HG03575 (cell line): Measurements from ENCODE around the gene DYNC1LI2.
"Not testable (repeated sequence)": the region's sequence is repeated elsewhere in the genome, so short reads cannot be mapped to it uniquely, and the experiment has no call there.

Source experiments
- ATAC-seq: cut with Tn5 transposase; IDR thresholded peaks from one replicate; pipeline ENCODE4 v1.9.1; 2021; ENCODE audit not compliant: unreplicated experiment, insufficient number of reproducible peaks, low FRiP score; ENCODE audit errors: extremely low read depth

Gene DYNC1LI2

GRCh38 chr16:66751303-66751991 is at the start of gene DYNC1LI2:
DYNC1LI2 (minus strand) TSS chr16:66751609; CDS start chr16:66751591, 18 bp downstream.
- no peak for ATAC-seq

- no peak for ATAC-seq
These were observed 49.4 kb upstream of the DYNC1LI2 start for GRCh38 chr16:66800856-66801255.

DNA sequence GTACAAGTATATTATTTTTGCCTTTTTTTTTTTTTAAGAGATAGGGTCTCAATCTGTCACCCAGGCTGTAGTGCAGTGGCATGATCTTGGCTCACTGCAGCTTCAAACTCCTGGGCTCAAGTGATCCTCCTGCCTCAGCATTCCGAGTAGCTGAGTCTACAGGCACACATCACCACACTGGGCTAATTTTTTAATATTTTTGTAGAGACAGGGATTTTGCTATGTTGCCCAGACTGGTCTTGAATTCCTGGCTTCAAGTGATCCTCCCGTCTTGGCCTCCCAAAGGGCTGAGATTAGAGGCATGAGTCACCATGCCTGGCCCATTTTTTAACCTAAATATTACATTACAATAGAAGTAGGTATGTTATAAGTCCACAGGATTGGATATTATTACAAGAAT is 46.8 kb upstream of the DYNC1LI2 start:
- ATAC-seq: no peak

- ATAC-seq: not testable (repeated sequence)
These were observed 42.6 kb upstream of the DYNC1LI2 start for GRCh38 chr16:66793984-66794383.

DNA sequence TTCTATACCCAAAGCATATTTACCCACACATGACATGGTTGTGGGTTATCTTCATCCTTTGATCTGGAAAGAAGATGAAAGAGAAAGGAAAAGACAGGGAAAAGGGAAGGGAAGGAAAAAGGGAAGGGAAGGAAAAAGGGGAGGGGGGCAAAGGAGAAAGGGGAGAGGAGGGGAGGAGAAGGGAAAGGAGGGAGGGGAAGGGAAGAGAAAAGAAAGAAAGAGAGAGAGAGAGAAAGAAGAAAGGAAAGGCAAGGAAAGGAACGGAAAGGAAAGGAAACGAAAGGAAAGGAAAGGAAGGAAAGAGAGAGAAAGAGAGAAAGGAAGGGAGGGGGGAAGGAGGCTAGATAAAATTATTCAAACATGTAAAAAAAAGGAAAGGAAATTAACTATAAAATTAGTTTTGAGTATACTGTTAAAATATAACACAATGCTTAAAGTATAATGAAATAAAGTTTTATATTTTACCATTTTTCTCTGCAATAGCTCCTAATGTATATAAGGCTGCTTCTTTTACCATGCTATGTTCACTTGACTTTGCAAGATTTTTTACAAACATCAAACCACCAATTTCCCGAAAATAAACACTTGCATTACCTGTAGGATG is 38.8 kb upstream of the DYNC1LI2 start:
- no peak for ATAC-seq

- ATAC-seq: no peak
These were observed 36.0 kb upstream of the DYNC1LI2 start for GRCh38 chr16:66787427-66787826.

- ATAC-seq: no peak
These were observed 35.1 kb upstream of the DYNC1LI2 start for GRCh38 chr16:66786551-66786950.

DNA sequence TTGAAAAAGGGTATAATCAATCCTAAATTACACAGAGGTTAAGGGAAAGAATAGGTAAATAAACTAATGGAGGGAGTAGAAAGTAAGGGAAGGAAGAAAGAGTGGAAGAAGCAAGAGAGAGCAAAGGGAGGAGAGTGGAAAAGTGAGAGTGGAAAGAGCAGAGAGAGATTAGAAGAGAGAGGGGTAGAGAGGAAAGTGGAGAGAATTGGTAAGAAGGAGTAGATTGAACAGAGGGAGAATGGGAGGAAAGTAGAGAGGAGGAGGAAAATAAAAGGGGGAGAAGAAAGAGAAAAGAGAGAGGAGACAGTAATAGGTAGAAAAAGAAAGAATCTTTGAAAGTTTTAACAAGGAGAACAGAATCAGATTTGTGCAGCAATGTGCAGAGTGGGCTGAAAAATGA is 25.0 kb upstream of the DYNC1LI2 start:
- no peak for ATAC-seq

DNA sequence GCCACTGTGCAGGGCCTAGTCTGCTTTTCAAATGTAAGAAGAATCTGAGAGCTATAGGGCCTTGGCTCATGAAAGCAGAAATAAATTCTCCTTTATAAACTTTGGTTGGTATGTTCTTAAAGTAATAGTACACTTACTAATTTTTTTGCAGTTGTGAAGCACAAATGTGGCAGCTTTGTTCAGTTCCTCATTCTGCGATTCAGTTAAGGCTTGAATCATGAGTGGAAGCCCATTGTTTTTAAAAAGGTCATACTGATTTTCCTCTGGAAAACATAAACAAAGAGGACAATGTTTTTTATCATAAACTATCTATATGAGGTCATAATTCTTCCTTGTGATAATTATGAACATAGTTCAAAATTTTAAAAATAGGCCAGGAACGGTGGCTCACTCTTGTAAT is 23.6 kb upstream of the DYNC1LI2 start:
- ATAC-seq: no peak

DNA sequence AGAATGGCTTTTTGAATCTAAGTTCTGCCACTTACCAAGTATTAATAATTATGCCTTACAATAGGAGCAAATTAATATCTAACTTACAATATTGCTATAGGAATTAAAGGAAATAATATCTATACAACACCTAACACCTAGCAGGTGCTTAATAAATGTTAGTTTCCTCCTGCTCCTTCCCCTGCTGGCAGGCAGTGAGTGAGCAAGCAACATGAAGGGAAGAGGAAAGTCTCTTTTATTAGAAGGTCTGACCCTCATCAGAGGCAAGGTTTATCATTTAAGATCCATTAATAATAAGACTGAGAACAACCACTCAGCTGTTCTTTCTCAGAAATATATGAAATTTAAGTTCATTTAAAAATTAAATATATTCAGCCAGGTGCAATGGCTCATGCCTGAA is 6.7 kb upstream of the DYNC1LI2 start:
- no peak for ATAC-seq

DNA sequence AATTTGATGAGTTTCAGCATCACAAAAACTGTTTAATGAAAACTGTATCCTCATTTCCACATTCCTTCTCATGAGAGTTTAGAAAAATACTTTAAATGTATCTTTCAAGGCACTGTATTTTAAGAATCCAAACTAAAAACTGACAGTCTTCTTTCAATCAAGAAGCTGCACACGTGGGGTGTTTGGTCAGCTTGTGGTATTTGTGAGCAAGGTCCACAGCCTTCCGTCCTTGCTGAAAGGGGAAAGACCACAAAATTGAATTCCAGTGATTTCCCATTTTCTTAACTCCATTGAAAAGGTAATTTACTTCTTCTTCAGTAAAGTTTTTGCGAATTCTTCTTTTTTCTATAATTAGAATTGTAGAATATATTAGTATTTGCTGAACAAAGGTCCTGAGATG is 3.4 kb upstream of the DYNC1LI2 start:
- ATAC-seq: no peak

DNA sequence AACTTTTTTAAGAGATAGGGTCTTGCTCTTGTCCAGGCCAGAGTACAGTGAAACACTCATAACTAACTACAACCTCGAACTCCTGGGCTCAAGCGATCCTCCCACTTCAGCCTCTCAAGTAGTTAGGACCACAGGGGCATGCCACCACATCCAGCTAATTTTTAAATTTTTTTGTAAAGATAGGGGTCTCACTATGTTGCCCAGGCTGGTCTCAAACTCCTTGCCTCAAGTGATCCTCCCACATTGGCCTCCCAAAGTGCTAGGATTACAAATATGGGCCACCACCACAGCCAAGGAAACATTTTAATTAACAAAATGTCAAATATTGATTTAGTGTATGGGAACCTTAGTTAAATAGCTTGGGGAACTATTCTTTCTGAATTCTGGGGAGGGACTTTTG is 2.8 kb upstream of the DYNC1LI2 start:
- ATAC-seq: no peak

DNA sequence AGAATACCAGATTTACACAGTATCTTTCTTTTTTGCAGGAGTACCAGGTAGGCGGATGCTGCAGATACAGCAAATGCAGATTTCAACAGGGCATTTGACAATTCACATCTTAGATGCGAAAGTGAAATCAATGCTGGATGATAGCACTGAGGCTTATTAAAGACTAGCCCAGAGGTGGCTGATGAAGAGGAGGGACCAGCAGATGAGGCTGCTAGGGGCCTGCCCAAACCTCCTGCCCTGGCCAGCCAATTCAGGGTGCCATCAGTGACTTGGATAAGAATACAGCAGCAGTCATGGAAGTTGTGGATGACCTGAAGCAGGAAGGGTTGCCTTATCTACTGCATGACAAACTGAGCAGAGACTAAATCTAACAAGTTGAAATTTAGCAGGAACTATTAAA is 1.5 kb upstream of the DYNC1LI2 start:
- ATAC-seq: no peak

GRCh38 chr16:66752379-66752778 is 970 bp upstream of the DYNC1LI2 start:
- ATAC-seq: no peak

- no peak for ATAC-seq
These were observed 548 bp upstream of the DYNC1LI2 start for GRCh38 chr16:66751992-66752322.

GRCh38 chr16:66751053-66751302 is 431 bp downstream of the DYNC1LI2 start:
- no peak for ATAC-seq

DNA sequence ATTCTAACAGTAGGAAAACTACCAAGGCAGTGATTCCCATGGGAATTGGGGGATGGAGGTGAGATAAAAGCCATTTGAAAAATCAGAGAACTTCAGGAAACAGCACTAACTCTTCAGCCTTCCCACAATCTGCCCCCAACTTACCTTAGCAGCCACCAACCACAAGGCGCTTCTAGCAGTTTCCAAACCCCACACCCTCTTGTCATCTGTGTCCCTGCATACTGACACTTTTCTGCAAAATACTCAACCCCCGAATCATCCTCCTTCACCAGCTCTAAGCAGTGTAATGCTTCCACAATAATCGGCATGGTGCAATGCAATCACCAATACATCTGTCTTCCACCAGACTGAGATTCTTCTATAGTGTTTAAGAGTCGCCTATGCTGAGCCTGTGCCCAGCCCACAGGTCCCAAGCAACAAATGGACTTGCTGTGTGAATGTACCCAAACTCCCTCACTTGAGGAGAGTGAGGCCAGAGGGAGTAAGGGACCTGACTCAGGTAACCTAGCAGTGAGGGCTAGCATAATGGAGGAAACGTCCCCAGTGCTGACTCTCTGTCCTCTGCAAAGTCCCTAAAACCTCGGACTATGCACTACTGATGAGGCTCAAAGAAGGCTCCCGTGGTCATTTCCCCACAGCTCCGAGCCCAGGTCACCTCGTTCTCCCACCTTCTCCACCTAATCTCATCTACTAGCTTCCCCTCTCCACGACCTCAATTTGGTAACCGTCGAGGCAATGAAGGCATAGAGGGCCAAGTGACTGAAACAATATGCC is 943 bp downstream of the DYNC1LI2 start:
- no peak for ATAC-seq

GRCh38 chr16:66746682-66747081 is 4.7 kb downstream of the DYNC1LI2 start:
- ATAC-seq: no peak

- no peak for ATAC-seq
These were observed 5.4 kb downstream of the DYNC1LI2 start for GRCh38 chr16:66746048-66746447.

- ATAC-seq: no peak
These were observed 9.2 kb downstream of the DYNC1LI2 start for GRCh38 chr16:66741950-66742808.
